Activated naive CD4-positive, alpha-beta T cell treated with anti-CD3 and anti-CD28 coated beads, Interleukin-2, amount 50 U/mL, for 24 hours (primary cell): Measurements from ENCODE around the gene METTL6.
"Not testable (repeated sequence)": the region's sequence is repeated elsewhere in the genome, so short reads cannot be mapped to it uniquely, and the experiment has no call there.

ENCODE experiments used
- H3K27ac Mint-ChIP-seq: one replicate; pipeline ENCODE4 v1.8.0; 2021; ENCODE audit warnings: mild to moderate bottlenecking, mixed read lengths
- H3K27me3 Mint-ChIP-seq: one replicate; pipeline ENCODE4 v1.8.0; 2021; ENCODE audit warnings: mixed read lengths
- H3K36me3 Mint-ChIP-seq: one replicate; pipeline ENCODE4 v1.8.0; 2021; ENCODE audit warnings: mixed read lengths
- H3K4me1 Mint-ChIP-seq: one replicate; pipeline ENCODE4 v1.8.0; 2021; ENCODE audit warnings: mixed read lengths
- H3K4me3 Mint-ChIP-seq: one replicate; pipeline ENCODE4 v1.8.0; 2021; ENCODE audit warnings: mild to moderate bottlenecking, mixed read lengths
- H3K9me3 Mint-ChIP-seq: one replicate; pipeline ENCODE4 v1.8.0; 2021; ENCODE audit warnings: mixed read lengths

METTL6 gene

DNA sequence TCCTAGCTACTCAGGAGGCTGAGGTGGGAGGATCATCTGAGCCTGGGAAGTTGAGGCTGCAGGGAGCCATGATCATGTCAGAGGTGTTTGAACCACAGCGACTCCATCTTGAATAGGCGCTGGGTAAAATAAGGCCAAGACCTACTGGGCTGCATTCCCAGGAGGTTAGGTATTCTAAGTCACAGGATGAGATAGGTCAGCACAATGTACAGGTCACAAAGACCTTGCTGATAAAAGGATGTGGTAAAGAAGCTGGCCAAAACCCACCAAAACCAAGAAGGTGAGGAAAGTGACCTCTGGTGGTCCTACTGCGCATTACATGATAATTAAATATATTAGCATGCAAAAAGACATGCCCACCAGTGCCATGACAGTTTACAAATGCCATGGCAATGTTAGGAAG lies 28.6 kb downstream of the METTL6 start:
- peaks cover 14% of the 10 kb centered on the region for H3K4me1 Mint-ChIP-seq
- H3K9me3 Mint-ChIP-seq, H3K27me3 Mint-ChIP-seq, H3K4me3 Mint-ChIP-seq, H3K36me3 Mint-ChIP-seq, H3K27ac Mint-ChIP-seq: not testable (repeated sequence)

DNA sequence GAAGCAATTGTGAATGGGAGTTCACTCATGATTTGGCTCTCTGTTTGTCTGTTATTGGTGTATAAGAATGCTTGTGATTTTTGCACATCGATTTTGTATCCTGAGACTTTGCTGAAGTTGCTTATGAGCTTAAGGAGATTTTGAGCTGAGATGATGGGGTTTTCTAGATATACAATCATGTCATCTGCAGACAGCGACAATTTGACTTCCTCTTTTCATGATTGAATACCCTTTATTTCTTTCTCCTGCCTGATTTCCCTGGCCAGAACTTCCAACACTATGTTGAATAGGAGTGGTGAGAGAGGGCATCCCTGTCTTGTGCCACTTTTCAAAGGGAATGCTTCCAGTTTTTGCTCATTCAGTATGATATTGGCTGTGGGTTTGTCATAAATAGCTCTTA lies 34.1 kb downstream of the METTL6 start:
- not testable (repeated sequence) for H3K4me1 Mint-ChIP-seq, H3K27ac Mint-ChIP-seq, H3K27me3 Mint-ChIP-seq, H3K36me3 Mint-ChIP-seq, H3K9me3 Mint-ChIP-seq, H3K4me3 Mint-ChIP-seq

GRCh38 chr3:15391007-15391406 lies 36.3 kb downstream of the METTL6 start:
- H3K9me3 Mint-ChIP-seq: no peaks in the 10 kb centered on the region
- no peaks in the 10 kb centered on the region for H3K27me3 Mint-ChIP-seq
- H3K36me3 Mint-ChIP-seq: peaks cover under 1% of the 10 kb centered on the region
- H3K4me3 Mint-ChIP-seq: no peak overlapping the region
- H3K27ac Mint-ChIP-seq: no peak overlapping the region
- no peaks in the 10 kb centered on the region for H3K4me1 Mint-ChIP-seq

GRCh38 chr3:15390460-15390859 lies 36.9 kb downstream of the METTL6 start:
- H3K36me3 Mint-ChIP-seq: no peaks in the 10 kb centered on the region
- H3K9me3 Mint-ChIP-seq: no peaks in the 10 kb centered on the region
- no peak overlapping the region for H3K27ac Mint-ChIP-seq
- H3K4me1 Mint-ChIP-seq: no peaks in the 10 kb centered on the region
- no peaks in the 10 kb centered on the region for H3K27me3 Mint-ChIP-seq
- no peak overlapping the region for H3K4me3 Mint-ChIP-seq

DNA sequence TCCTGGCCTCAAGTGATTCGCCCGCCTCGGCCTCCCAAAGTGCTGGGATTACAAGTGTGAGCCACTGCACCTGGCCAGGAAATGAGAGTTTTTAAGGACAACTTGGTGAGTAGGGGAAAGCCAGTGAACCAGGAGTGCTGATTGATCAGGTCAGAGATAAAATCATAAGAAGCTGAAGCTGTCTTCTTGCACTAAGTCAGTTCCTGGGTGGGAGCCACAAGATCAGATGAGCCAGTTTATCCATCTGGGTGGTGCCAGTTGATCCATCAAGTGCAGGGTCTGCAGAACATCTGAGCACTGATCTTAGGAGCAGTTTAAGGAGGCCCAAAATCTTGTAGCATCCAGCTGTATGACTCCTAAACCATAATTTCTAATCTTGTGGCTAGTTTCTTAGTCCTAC lies 39.0 kb downstream of the METTL6 start:
- not testable (repeated sequence) for H3K36me3 Mint-ChIP-seq, H3K9me3 Mint-ChIP-seq, H3K4me1 Mint-ChIP-seq, H3K27ac Mint-ChIP-seq, H3K4me3 Mint-ChIP-seq, H3K27me3 Mint-ChIP-seq

DNA sequence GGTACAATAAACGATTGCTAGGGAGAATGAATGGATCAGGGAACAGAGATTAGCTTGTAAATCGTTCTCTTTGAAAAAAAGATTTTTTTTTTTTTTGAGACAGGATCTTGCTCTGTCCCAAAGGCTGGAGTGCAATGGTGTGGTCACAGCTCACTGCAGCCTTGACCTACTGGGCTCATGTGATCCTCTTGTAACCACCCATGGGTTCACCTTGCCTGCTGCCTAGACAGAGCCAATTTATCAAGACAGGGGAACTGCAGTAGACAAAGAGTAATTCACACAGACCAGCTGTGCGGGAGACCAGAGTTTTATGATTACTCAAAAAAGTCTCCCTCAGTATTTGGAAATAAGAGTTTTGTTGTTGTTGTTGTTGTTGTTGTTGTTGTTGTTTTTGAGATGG lies 39.6 kb downstream of the METTL6 start:
- Mint-ChIP-seq H3K9me3 (no peaks in the 10 kb centered on the region), H3K27ac (no peak overlapping the region), H3K36me3 (no peaks in the 10 kb centered on the region), H3K4me3 (no peak overlapping the region), H3K27me3 (no peaks in the 10 kb centered on the region), H3K4me1 (no peaks in the 10 kb centered on the region)

DNA sequence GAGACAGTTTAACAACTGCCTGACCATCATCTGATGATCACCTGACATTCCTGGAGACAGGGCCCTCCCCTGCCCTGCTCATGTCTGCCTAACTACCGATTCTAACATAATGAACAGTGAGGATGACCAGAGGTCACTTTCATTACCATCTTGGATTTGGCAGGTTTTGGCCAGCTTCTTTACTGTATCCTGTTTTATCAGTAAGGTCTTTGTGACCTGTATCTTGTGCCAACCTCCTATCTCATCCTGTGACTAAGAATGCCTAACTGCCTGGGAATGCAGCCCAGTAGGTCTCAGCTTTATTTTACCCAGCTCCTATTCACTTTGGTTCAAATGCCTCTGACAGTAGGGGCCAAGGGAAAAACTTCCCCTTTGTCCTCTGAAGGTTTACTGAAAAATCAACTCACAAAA lies 40.2 kb downstream of the METTL6 start:
- H3K36me3 Mint-ChIP-seq: no peaks in the 10 kb centered on the region
- H3K9me3 Mint-ChIP-seq: no peaks in the 10 kb centered on the region

DNA sequence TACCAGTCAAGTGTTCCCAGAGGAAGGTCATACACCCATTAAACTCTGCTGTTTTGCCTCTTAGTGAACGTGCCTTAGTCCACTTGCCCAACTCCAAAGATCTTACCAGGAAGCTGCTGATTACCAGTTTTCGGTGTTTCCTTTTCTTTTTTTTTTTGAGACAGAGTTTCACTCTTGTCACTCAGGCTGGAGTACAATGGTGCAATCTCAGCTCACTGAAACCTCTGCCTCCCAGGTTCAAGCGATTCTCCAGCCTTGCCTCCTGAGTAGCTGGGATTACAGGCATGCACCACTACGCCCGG lies 40.7 kb downstream of the METTL6 start:
- H3K36me3 Mint-ChIP-seq, H3K4me3 Mint-ChIP-seq, H3K9me3 Mint-ChIP-seq, H3K27me3 Mint-ChIP-seq, H3K4me1 Mint-ChIP-seq, H3K27ac Mint-ChIP-seq: not testable (repeated sequence)

More for the DNA sequence above, 40.2 kb downstream of the METTL6 start:
- Mint-ChIP-seq H3K4me3 (no peak overlapping the region), H3K4me1 (no peaks in the 10 kb centered on the region), H3K27ac (no peak overlapping the region), H3K27me3 (no peaks in the 10 kb centered on the region)

- H3K9me3 Mint-ChIP-seq: no peaks in the 10 kb centered on the region
Measured at GRCh38 chr3:15385901-15386653, 41.3 kb downstream of the METTL6 start.

DNA sequence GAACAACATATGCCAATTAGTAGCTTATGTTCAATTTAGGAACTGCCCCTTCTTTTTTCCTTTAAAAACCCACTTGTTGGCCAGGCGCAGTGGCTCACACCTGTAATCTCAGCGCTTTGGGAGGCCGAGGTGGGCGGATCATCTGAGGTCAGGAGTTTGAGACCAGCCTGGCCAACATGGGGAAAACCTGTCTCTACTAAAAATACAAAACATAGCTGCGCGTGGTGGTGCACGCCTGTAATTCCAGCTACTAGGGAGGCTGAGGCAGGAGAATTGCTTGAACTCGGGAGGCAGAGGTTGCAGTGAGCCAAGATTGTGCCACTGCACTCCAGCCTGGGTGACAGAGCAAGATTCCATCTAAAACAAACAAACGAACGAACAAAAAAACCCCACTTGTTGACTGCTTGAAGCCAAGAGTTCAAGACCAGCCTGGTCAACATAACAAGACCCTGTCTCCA lies 42.1 kb downstream of the METTL6 start:
- not testable (repeated sequence) for H3K9me3 Mint-ChIP-seq, H3K27me3 Mint-ChIP-seq, H3K4me3 Mint-ChIP-seq, H3K4me1 Mint-ChIP-seq, H3K27ac Mint-ChIP-seq, H3K36me3 Mint-ChIP-seq

More at GRCh38 chr3:15385901-15386653, 41.3 kb downstream of the METTL6 start:
- H3K27ac Mint-ChIP-seq: no peak overlapping the region
- H3K4me3 Mint-ChIP-seq: no peak overlapping the region
- no peaks in the 10 kb centered on the region for H3K27me3 Mint-ChIP-seq
- no peaks in the 10 kb centered on the region for H3K4me1 Mint-ChIP-seq
- no peaks in the 10 kb centered on the region for H3K36me3 Mint-ChIP-seq

DNA sequence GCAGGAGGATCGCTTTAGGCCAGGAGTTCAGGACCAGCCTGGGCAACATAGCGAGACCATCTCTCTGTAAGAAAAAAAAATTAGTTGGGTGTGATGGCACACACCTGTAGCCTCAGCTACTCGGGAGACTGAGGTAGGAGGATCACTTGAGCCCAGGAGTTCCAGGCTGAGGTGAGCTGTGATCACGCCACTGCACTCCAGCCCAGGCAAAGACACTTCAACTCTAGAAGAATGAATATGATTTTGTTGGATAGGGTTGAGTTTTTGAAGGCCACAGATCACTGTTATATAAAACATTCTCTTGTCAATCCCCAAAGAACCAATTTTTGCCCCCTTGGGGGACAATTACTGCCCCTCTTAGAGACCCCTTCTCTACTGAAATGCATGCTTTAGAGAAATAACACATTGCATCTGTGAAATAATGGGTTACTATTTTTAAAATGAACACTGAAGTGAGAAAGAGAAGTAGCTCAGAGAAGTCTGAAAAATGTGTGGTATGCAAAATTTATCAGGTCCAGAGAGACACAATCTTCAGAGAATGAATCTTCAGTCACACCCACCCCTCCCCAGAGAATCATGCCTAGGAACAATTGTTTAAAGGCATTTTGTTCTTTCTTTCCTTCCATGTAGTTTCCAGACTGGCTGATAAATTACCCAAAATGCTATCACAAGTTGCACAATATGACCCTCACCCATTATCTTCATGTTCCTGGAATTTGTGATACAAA lies 42.7 kb downstream of the METTL6 start:
- Mint-ChIP-seq H3K9me3 (no peaks in the 10 kb centered on the region), H3K4me3 (no peak overlapping the region), H3K27me3 (no peaks in the 10 kb centered on the region), H3K27ac (no peak overlapping the region), H3K36me3 (no peaks in the 10 kb centered on the region), H3K4me1 (no peaks in the 10 kb centered on the region)

GRCh38 chr3:15382405-15382923 lies 44.9 kb downstream of the METTL6 start:
- no peaks in the 10 kb centered on the region for H3K9me3 Mint-ChIP-seq
- H3K4me1 Mint-ChIP-seq: peaks cover 9% of the 10 kb centered on the region

GRCh38 chr3:15380980-15381890 lies 46.1 kb downstream of the METTL6 start:
- H3K27me3 Mint-ChIP-seq: no peaks in the 10 kb centered on the region
- H3K9me3 Mint-ChIP-seq: no peaks in the 10 kb centered on the region
- H3K36me3 Mint-ChIP-seq: no peaks in the 10 kb centered on the region
- peaks cover 9% of the 10 kb centered on the region for H3K4me1 Mint-ChIP-seq
- no peak overlapping the region for H3K4me3 Mint-ChIP-seq
- H3K27ac Mint-ChIP-seq: no peak overlapping the region

More at GRCh38 chr3:15382405-15382923, 44.9 kb downstream of the METTL6 start:
- Mint-ChIP-seq H3K4me3 (no peak overlapping the region), H3K27ac (no peak overlapping the region), H3K27me3 (no peaks in the 10 kb centered on the region), H3K36me3 (no peaks in the 10 kb centered on the region)

- no peaks in the 10 kb centered on the region for H3K27me3 Mint-ChIP-seq
- peaks cover 18% of the 10 kb centered on the region for H3K4me1 Mint-ChIP-seq
- no peaks in the 10 kb centered on the region for H3K36me3 Mint-ChIP-seq
- peak overlapping the region; percentile 30 for H3K4me3 Mint-ChIP-seq
- no peaks in the 10 kb centered on the region for H3K9me3 Mint-ChIP-seq
- H3K27ac Mint-ChIP-seq: peak overlapping the region; percentile 86
Measured at GRCh38 chr3:15377961-15378791, 49.2 kb downstream of the METTL6 start.

GRCh38 chr3:15375461-15376000 lies 51.8 kb downstream of the METTL6 start:
- Mint-ChIP-seq H3K36me3 (no peaks in the 10 kb centered on the region), H3K4me1 (peaks cover 21% of the 10 kb centered on the region), H3K27me3 (no peaks in the 10 kb centered on the region), H3K27ac (peak overlapping the region; percentile 32), H3K4me3 (no peak overlapping the region), H3K9me3 (no peaks in the 10 kb centered on the region)
